Endothelial cell of umbilical vein (primary cell): ENCODE results near the gene GRK6. TPM values are rescaled to one million over a fixed set of nuclear protein-coding genes. Genes with fewer than 3 reads are reported as not detected.

Source experiments
- BruUV-seq: library from RNA; stranded (reverse); fragments of 400-500 nt; replicated peaks from 2 replicates; lab custom pipeline; 2021; lab: Mats Ljungman, UMichigan
- CTCF ChIA-PET: fragments of 300-600, 350-600 bp; sonication (Branson Sonifier 250); formaldehyde crosslinking; loops from one replicate; lab custom pipeline; 2021; ENCODE audit warnings: antibody characterized with exemption, inconsistent platforms; lab: Charles Lee
- POLR2A ChIA-PET: fragments of 300-600, 350-600 bp; sonication (Branson Sonifier 250); formaldehyde crosslinking; loops from one replicate; lab custom pipeline; 2021; ENCODE audit warnings: antibody characterized with exemption, inconsistent platforms; lab: Charles Lee
- DNase-seq: peaks from one replicate; pipeline ENCODE4 v3.0.0-alpha.2; 2011; ENCODE audit warnings: low read depth, low spot score
- FAIRE-seq: peaks from 2 replicates; lab custom pipeline; 2011; peaks lifted over from hg19 to GRCh38; lab: Jason Lieb, UNC
- H2AFZ ChIP-seq: 2 replicates; pipeline ENCODE4 v1.6.0; 2012; ENCODE audit warnings: low read depth, low read length, control low read depth, inconsistent platforms
- H3K27ac ChIP-seq: 2 replicates; pipeline ENCODE4 v1.5.1; 2011; ENCODE audit warnings: low read depth, mild to moderate bottlenecking, control low read depth, low read length, moderate library complexity; ENCODE audit not compliant: insufficient read depth
- H3K27me3 ChIP-seq, 2 experiments: 2 replicates each; pipeline versions ENCODE4 v1.6.0 to v1.6.1; 2011; ENCODE audit warnings: low read length in 2 of 2, mixed read lengths in 1 of 2; ENCODE audit not compliant: control insufficient read depth in 2 of 2, insufficient read depth in 2 of 2
- H3K36me3 ChIP-seq, 2 experiments: 2 replicates in 1 of 2; 3 replicates in 1 of 2; pipeline ENCODE4 v1.5.1; 2011; ENCODE audit warnings: low read length in 2 of 2, mild to moderate bottlenecking in 1 of 2, moderate library complexity in 1 of 2; ENCODE audit not compliant: control insufficient read depth in 2 of 2, insufficient read depth in 2 of 2; ENCODE audit errors: extremely low read depth in 1 of 2
- H3K4me1 ChIP-seq: 3 replicates; pipeline ENCODE4 v1.5.1; 2011; ENCODE audit warnings: mild to moderate bottlenecking, low read length; ENCODE audit not compliant: control insufficient read depth, insufficient read depth; ENCODE audit errors: extremely low read depth
- H3K4me2 ChIP-seq: 2 replicates; pipeline ENCODE4 v1.6.1; 2011; ENCODE audit warnings: low read length, control low read depth, mixed read lengths; ENCODE audit not compliant: insufficient read depth
- H3K4me3 ChIP-seq, 3 experiments: fragments of 200-600 bp in 1 of 3; sonication (generic), shearing (Covaris generic) in 1 of 3; replicated peaks in 1 of 3; 2 replicates each; pipeline ENCODE4 v1.5.1; 2011 to 2016; ENCODE audit warnings: control low read depth in 3 of 3, low read length in 3 of 3, mild to moderate bottlenecking in 2 of 3, inconsistent platforms in 1 of 3, low read depth in 1 of 3, moderate library complexity in 1 of 3; ENCODE audit not compliant: insufficient read depth in 1 of 3
- H3K79me2 ChIP-seq: 2 replicates; pipeline ENCODE4 v1.6.0; 2012; ENCODE audit warnings: low read length, inconsistent platforms; ENCODE audit not compliant: control insufficient read depth, insufficient read depth
- H3K9ac ChIP-seq: replicated peaks from 2 replicates; pipeline ENCODE3; 2011; ENCODE audit warnings: low read length, control low read depth; ENCODE audit not compliant: insufficient read depth; ENCODE audit errors: extremely low read depth
- H3K9me1 ChIP-seq: replicated peaks from 3 replicates; pipeline ENCODE4 v1.6.0; 2011; ENCODE audit warnings: mild to moderate bottlenecking, low read length; ENCODE audit not compliant: control insufficient read depth, insufficient read depth; ENCODE audit errors: extremely low read depth
- H3K9me3 ChIP-seq: replicated peaks from 2 replicates; pipeline ENCODE4 v1.5.1; 2012; ENCODE audit warnings: low read length, inconsistent platforms; ENCODE audit not compliant: control insufficient read depth, insufficient read depth
- H4K20me1 ChIP-seq: replicated peaks from 2 replicates; pipeline ENCODE3; 2011; ENCODE audit warnings: mild to moderate bottlenecking, low read length; ENCODE audit not compliant: control insufficient read depth, insufficient read depth; ENCODE audit errors: extremely low read depth
- CTCF ChIP-seq, 2 donors: IDR thresholded peaks; 1 replicate in 1 of 2; 2 replicates in 1 of 2; pipeline ENCODE4 v1.5.1; 2011; ENCODE audit warnings: low read length in 2 of 2, mild to moderate bottlenecking in 2 of 2, moderate library complexity in 2 of 2, control low read depth in 1 of 2, inconsistent platforms in 1 of 2, low read depth in 1 of 2; ENCODE audit not compliant: insufficient read depth in 1 of 2; ENCODE audit errors: extremely low read depth in 1 of 2
- EZH2 ChIP-seq: IDR thresholded peaks from 2 replicates; pipeline ENCODE4 v1.6.1; 2012; ENCODE audit warnings: borderline replicate concordance, low read depth, mild to moderate bottlenecking, moderate library complexity, low read length, inconsistent platforms; ENCODE audit not compliant: severe bottlenecking
- FOS ChIP-seq: IDR thresholded peaks from 2 replicates; pipeline ENCODE4 v1.6.1; 2011; ENCODE audit warnings: mild to moderate bottlenecking, low read length, moderate library complexity, borderline replicate concordance; ENCODE audit not compliant: insufficient read depth
- GATA2 ChIP-seq: IDR thresholded peaks from 2 replicates; pipeline ENCODE4 v1.7.0; 2011; ENCODE audit warnings: low read depth, mild to moderate bottlenecking, moderate library complexity, mixed read lengths, low read length; ENCODE audit not compliant: insufficient read length, insufficient read depth
- JUN ChIP-seq: IDR thresholded peaks from 2 replicates; pipeline ENCODE4 v1.6.1; 2011; ENCODE audit warnings: borderline replicate concordance, low read depth; ENCODE audit not compliant: insufficient read length, insufficient read depth
- MAX ChIP-seq: IDR thresholded peaks from 2 replicates; pipeline ENCODE4 v1.6.1; 2011; ENCODE audit not compliant: insufficient read depth, insufficient read length
- MYC ChIP-seq: IDR thresholded peaks from one replicate; pipeline ENCODE4 v1.6.1; 2011; ENCODE audit warnings: mild to moderate bottlenecking, low read depth, low read length
- POLR2A ChIP-seq: IDR thresholded peaks from 2 replicates; pipeline ENCODE4 v1.6.1; 2012; ENCODE audit warnings: low read depth, mild to moderate bottlenecking, control low read depth, low read length
- POLR2AphosphoS5 ChIP-seq: IDR thresholded peaks from 2 replicates; pipeline ENCODE4 v1.6.1; 2012; ENCODE audit warnings: low read depth, mild to moderate bottlenecking, control low read depth, low read length, moderate library complexity; ENCODE audit not compliant: insufficient read depth
- dilution Hi-C: fragments of 300-500 bp; cut with MboI; formaldehyde crosslinking; loops from one replicate; pipeline ENCODE4 v1.15.0; 2019; ENCODE audit warnings: low sequenced_read_pairs; ENCODE audit not compliant: extremely low pct_ligation_motif_present
- intact Hi-C: fragments of 100-400 bp; cut with micrococcal nuclease; formaldehyde crosslinking; loops from one replicate; pipeline ENCODE4 v1.10.0; 2022
- polyA plus RNA-seq, 4 experiments: library from polyadenylated mRNA; depleted of rRNA in 3 of 4; stranded (reverse) in 3 of 4; unstranded in 1 of 4; fragments of >200 nt; gene quantifications; 2 replicates each; pipeline versions ENCODE4 v1.2.1 to v1.2.3, GENCODE V29; 2011 to 2012; ENCODE audit warnings: missing spikeins in 1 of 4
- total RNA-seq: library from RNA; stranded (reverse); gene quantifications from 2 replicates; pipeline ENCODE4 v1.2.3, GENCODE V29; 2021

GRK6 gene
- total and polyA plus RNA-seq, 2 donors (not counting 3 experiments of a cell fraction or from before 2014, with no cell fraction given), result 28.9 to 36.4 TPM

GRCh38 chr5:177487144-177487543 lies 60.7 kb downstream of the GRK6 start:
- Histone ChIP-seq H3K4me1 (peaks cover 13% of the 10 kb centered on the region), H3K36me3 (peaks cover 21 to 60% of the 10 kb centered on the region in 2 experiments), H3K4me3 (no peak overlapping the region), H4K20me1 (no peaks in the 10 kb centered on the region), H3K79me2 (peaks cover 18% of the 10 kb centered on the region), H3K9ac (no peak overlapping the region), H3K27me3 (no peaks in the 10 kb centered on the region), H3K9me1 (no peaks in the 10 kb centered on the region), H3K27ac (no peak overlapping the region), H2AFZ (no peak overlapping the region), H3K4me2 (no peak overlapping the region), H3K9me3 (no peaks in the 10 kb centered on the region)
- DNase-seq (no peak), FAIRE-seq (no peak)
- dilution Hi-C loops, result no loop called here
- no TSS peak for BruUV-seq
- no peak for TF ChIP-seq EZH2
- TF ChIP-seq MYC, result no peak
- TF ChIP-seq POLR2AphosphoS5, result no peak
- TF ChIP-seq FOS, result no peak
- TF ChIP-seq JUN, result no peak
- TF ChIP-seq POLR2A, result no peak
- no peak for TF ChIP-seq MAX
- no peak for TF ChIP-seq GATA2
- ChIA-PET POLR2A (interaction anchor here (1.6 to 1.7 kb wide), 2 partner anchors 9 to 11 kb away, joined by 4 to 5 read pairs; no protein-coding TSS in a partner anchor), CTCF (no interaction called here)
- intact Hi-C loops, result no loop called here

GRCh38 chr5:177487975-177488374 lies 61.5 kb downstream of the GRK6 start:
- ChIA-PET POLR2A (interaction anchor here (1.6 kb wide), 1 partner anchor 10 kb away, joined by 5 read pairs; no protein-coding TSS in a partner anchor), CTCF (interaction anchor here (1.4 kb wide), 1 partner anchor 31 kb away, joined by 4 read pairs; no protein-coding TSS in a partner anchor)
- H3K9ac ChIP-seq, result no peak overlapping the region
- DNase-seq (no peak), FAIRE-seq (no peak)
- H3K9me3 ChIP-seq, result no peaks in the 10 kb centered on the region
- H3K4me1 ChIP-seq, result peaks cover 21% of the 10 kb centered on the region
- peak in 1 of 2 donors; percentile 6 for TF ChIP-seq CTCF (IDR thresholded peaks at IDR 0.05; ENCODE audit: extremely low read depth in 1 of 2, insufficient read depth in 1 of 2, low read depth in 1 of 2, low read length in 2 of 2)
- no peak for TF ChIP-seq FOS
- peaks cover 21 to 64% of the 10 kb centered on the region in 2 experiments for H3K36me3 ChIP-seq
- H2AFZ ChIP-seq, result no peak overlapping the region
- no peaks in the 10 kb centered on the region for H3K27me3 ChIP-seq
- dilution Hi-C loops (no loop called here), intact Hi-C loops (no loop called here)
- BruUV-seq, result no TSS peak
- no peak overlapping the region for H3K27ac ChIP-seq
- H3K4me3 ChIP-seq, result no peak overlapping the region
- H3K79me2 ChIP-seq, result peaks cover 26% of the 10 kb centered on the region
- no peaks in the 10 kb centered on the region for H3K9me1 ChIP-seq
- no peak overlapping the region for H3K4me2 ChIP-seq
- H4K20me1 ChIP-seq, result no peaks in the 10 kb centered on the region
